ENCODE results near the gene BTBD18. TPM values are rescaled to one million over a fixed set of nuclear protein-coding genes. Genes with fewer than 3 reads are reported as not detected.

Gene BTBD18, protein sequence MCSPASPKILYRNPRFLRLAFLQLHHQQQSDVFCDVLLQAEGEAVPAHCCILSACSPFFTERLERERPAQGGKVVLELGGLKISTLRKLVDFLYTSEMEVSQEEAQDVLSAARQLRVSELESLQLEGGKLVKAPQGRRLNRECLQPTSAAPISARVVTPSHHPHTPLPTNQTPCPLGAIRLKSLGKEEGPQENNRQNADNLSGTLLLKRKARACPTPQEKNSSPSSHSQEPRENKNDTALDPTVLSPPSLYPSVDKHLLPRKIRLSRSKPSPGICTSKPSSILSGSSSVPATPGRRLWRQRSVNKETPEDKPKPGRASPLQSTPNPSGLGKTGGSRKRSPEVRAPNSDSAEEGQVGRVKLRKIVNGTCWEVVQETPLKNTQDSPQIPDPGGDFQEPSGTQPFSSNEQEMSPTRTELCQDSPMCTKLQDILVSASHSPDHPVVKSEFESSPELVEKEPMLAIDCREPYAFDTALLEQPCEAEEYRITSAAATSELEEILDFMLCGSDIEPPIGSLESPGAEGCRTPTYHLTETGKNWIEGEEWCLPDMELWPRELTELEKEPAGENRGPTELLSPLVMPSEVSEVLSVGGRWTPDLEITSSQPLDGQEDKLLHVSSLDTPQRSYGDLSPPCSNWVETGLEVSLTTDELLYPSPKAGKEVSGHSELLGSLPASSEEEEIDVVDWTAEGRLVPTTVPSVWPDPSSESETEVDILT
- total RNA-seq (2014; rRNA removed; shearing (Covaris generic)), result not detected in 2 replicates

DNA sequence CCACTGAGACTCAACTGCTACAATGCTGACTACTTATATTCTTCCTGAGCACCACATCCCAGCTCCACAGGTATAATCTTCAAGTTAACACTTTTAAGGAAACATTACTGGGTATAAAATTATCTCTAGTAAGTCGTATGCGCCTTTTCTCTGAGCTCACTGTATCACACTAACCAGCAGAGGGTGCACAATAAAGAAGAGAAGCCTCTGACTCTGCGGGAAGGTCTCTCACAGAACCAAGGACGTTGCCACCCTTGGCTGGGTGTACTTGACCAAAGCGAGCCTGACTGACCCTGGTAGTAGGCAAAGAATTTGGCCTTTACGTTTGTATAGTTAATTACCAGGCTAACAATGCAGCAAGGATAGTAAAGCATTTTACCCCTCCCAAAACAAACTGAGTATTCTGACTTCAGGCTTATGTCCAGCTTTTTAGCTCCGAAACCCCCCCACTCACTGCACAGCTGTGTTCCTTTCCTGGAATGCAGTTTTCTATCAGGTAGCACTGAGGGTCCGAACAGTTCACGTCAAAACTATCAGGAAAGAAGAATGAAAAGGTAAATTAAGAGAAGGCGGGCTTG is at the start of gene BTBD18:
TSS of gene BTBD18 (minus strand) at position 144 of the 578 bp plus-strand sequence. CDS start 631 bp downstream, outside the sequence.
- peak; percentile 29 for DNase-seq (ENCODE audit: low read depth)

DNA sequence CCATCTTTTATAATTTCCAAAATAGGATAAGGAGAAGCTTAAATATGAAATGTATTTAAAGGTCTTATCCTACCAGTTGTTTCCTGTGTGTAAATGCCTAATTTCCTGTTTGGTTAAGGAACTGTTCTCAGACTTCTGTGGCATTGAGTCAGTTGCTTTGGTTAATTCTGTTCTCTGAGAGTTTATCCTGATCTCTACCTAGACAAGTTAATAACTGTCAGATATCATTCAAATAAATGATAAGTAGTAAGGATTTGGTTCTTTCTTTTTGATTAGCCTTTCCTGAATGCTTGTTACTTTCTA is 49.5 kb upstream of the BTBD18 start:
- DNase-seq (ENCODE audit: low read depth), result no peak

DNA sequence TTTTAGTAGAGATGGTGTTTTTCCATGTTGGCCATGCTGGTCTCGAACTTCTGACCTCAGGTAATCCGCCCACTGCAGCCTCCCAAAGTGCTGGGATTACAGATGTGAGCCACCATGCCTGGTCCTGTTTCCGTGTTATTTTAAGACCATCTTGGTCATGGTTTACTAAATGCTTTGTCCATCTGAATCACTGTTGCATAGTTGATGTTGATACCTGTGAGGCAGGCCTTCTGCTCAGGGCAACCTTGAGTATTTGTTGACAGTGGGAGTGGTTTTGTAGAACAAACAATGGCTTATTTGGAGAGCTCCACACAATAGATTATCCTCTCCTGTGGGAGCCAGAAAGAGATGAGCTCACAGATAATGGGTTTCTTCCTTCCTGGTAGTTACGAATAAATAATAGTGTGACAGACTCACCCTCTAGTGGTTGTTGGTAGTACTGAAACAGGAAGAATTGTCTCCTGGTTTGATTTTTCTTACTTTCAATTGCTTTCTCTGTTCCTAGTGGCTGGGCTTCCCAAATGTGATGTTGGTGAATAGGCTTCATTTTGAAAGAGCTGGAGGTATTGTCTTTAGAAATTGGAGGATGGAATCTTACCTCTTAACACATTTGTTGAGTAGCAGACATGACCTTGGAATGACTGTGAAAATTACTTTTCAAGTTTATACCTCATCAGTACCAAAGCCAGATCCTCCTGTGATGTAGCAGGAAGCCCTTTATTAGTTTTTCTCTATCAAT is 49.0 kb upstream of the BTBD18 start:
- DNase-seq (ENCODE audit: low read depth), result peak; percentile 76

DNA sequence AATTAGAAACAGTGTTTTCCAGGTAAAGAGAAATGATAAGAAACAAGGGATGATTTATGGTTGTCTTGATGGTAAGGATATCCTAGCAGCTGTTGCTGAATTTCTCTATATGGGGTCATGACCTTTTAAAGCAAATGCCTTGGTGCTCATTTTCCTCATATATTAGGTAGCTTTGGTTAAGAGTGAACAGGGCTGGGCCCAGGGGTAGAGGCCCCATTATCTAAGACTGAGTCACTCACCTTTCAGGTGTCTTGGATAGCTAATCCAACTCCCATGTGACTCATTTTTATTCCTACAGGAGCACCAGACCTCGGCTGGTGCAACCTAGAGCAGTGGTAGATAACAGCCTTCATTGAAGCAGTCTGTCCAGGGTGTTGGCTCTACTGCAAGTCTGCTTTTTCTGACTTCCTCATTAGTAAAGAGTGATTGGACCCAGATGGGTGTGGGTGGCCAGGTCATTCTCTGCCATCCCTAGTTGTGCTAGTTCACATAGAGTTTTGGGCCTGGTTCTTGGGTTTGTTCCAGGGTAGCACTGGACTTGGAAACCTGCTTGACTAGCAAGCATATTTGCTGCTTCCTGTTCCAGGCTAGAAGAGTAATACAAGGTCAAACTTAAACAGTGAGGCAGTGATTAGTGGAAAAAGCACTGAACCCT is 47.4 kb upstream of the BTBD18 start:
- DNase-seq (ENCODE audit: low read depth), result peak; percentile 66

DNA sequence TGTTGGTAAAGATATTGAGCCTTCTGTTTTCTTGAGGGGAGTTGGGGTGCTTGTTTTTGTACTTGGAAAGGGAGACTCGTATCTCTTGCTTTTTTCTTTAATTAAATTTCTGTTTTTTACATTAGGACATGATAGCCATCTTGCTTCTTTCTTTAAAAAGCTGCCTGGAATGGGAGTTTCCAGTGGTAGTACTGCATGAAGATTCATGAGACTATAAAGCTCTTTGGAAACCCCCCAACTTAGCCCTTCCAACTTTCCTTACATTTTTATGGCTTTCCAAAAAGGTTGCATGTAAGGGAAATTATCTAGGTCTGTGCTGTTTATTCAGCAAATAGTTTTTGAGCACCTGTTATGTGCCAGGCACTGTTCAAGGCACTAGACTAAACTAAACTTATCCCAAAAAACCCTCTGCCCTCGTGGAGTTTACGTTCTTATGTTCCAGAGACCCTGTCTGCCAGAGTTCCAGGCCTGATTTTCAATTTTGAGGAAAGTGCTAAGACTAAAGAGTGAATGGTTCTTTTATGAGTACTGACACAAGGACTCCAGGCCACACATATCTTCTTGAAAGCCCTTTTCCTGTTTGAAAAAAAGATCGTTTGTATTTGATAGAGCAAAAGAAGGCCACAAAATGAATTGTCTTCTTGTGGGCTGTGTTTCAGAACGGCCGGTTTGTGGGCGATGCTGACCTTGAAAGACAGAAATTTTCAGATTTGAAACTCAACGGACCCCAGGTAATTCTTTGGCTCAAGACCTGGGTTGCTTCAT is 41.9 kb upstream of the BTBD18 start:
- no peak for DNase-seq (ENCODE audit: low read depth)

DNA sequence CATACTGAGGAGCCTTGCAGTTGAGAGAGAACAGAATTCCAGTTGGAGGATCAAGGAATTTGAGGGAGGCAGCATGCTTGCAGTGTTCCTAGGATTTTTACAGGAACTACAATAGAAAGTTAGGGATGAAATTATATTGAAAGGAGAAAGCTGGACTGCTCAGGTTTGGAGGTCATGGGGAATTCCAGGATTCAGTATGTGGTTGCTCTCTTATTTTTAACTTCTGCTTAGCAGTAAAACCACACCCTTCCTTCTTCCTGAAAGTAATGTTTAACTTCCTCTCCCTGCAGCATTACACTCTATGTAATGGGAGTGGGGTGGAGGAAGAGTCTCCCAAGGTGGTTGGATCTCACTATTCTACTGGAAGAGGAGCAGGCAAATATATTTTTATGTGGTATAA is 41.3 kb upstream of the BTBD18 start:
- no peak for DNase-seq (ENCODE audit: low read depth)

DNA sequence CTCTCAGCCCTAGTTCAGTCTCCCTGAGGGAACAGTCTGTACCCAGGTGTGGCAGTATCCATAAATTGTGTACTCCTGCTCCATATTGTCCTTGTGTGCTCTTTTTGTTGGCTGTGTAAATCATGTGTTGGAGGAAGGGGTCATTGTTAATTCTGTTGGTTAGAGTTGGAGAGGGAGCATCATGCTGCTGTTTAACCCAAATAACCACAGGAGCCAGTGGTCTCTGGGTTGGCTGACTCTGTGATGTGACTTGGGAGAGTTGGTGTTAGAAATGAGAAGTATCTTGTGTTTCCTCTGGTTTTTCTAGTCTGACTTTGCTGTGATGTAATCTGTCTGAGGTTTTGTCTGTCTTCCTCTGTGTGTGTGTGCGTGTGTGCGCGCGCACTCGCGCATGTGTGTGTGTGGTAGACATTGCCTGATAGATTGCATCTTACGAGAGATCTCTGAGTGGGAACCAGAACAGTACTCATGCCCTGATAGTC is 40.5 kb upstream of the BTBD18 start:
- DNase-seq (ENCODE audit: low read depth), result peak; percentile 54

DNA sequence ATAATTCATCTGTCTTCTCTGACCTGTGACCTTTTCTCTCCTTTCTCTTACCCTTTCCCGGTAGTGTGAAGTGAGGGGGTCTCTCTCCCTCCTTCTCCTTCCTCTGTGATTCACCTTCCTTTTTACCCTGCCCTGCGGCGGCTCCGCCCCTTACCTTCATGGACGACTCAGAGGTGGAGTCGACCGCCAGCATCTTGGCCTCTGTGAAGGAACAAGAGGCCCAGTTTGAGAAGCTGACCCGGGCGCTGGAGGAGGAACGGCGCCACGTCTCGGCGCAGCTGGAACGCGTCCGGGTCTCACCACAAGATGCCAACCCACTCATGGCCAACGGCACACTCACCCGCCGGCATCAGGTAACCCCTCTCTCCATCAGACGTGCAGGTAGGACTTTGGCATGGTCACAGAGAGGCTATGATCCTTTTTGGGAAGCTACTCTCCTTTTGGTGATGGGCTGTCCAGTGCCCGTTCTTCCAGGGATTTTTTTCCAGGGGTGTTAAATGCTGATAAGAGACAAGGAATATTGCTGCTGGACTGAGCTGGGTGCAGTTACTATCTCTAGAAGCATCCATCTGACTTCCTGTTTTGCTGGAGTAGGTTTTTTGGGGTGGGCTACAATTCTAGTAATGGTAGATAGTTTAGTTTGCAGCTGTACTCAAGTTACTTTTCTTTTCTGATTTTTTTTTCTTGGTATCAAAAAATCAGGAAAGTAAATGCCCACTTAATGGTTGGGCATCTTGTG is 39.9 kb upstream of the BTBD18 start:
- no peak for DNase-seq (ENCODE audit: low read depth)

DNA sequence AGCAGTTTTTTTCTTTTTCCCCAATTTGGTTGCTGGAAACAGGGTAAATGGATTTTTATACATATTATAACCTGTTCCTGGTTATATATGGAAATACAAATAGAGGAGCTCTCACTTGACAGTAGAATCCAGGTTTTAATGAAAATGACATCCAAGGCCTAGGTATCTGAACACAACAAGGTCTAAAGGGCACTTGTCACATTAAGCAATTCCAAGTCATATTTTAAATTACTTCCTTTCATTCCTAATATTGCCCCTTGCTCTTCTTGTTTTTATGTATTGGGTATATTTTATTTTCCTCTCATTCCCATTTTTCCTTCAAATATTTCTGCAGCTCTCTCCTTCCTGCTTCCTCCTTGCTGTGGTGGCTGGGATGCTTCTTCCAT is 37.1 kb upstream of the BTBD18 start:
- DNase-seq (ENCODE audit: low read depth), result no peak

DNA sequence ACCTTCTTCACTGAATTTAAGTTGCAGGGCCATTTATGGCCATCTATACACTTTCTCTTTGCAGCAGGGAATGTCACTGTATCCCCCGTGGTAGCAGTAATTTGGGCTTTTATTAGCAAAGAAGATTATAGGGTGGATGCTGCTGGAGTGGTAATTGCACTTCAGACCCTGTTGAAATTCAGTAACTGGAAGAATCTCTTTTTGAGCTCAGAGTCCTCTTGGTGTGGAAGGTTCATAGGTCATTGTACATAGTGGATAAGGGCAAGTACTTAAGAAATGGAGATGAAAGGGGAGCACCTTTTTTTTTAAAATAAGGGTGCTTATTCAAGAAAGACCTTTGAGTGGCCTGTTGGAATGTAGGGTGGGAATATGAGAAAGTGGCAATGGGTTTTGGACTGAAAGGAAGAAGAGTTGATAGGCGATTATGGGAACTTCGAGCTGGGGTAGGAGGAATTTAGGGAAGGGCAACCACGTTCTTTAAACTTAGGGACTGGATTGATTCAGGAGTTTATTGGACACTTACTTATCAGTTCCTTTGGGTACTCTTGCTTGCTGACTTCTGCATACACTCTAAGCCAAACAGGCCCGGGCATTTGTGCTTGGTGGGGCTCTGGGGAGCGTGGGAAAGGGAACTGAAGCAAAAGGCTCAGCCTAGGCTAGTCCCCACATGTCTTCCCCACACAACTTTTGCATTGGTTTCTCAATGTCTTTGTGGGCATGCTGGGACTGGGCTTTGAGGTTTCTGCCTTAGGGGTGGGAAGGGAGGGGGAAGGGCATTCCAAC is 36.5 kb upstream of the BTBD18 start:
- DNase-seq (ENCODE audit: low read depth), result no peak

DNA sequence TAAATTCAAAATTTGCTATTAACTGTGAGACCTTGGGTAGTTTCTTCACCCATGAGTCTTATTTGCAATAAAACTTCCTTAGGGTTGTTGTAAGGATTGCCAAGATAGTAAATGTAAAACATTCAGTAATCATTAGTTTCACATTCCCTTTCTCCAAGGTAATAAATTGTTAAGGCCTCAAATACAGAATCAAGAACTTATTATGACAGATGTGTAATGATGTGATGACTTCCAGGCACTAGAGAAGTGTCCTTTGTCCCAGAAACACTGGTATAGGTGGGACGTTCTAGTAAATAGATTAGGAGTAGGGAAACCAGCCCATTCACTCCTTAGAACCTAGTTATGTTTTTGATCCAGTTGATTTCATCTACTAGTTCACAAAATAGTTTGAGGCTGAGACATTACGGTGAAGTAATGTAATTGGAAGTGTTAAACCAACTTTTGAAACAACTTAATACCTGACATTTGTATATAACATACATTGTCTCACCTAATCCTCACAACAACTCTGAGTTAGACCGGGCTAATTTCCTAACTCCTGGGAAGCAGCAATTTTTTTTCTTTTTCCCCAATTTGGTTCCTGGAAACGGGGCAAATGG is 35.5 kb upstream of the BTBD18 start:
- no peak for DNase-seq (ENCODE audit: low read depth)

DNA sequence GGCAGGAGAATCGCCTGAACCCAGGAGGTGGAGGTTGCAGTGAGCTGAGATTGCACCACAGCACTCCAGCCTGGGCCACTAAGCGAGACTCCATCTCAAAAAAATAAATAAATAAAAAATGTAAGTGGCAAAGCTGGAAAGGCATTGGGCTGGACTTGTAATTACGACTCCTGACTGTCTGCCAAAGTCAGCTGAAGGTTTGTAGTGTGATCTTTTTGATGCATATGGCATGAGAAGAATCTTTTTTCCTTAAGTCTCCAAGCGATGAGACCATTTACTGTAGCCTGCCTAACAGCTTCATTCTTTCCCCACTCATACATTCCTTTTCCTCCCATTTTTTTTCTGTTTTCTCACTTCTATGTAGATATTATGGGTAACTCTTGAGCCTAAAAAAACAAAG is 34.8 kb upstream of the BTBD18 start:
- no peak for DNase-seq (ENCODE audit: low read depth)

DNA sequence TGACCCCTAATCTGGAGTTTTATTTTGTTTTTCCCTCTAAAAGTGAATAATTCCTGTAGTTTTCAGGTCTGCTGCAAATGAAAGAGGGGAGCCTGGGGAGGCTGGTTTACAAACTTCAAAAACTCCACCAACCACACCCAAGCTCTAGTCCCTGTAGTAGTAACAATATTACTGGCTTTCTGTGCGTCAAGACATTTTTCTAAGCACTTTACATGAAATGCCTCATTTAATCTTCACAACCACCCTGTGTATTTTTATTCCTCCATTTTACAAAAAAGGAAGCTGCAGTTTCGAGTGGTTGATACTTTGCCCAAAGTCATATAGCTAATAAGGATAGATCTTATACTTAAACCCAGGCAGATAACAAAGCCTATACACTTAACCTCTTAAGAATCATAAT is 33.5 kb upstream of the BTBD18 start:
- DNase-seq (ENCODE audit: low read depth), result no peak

DNA sequence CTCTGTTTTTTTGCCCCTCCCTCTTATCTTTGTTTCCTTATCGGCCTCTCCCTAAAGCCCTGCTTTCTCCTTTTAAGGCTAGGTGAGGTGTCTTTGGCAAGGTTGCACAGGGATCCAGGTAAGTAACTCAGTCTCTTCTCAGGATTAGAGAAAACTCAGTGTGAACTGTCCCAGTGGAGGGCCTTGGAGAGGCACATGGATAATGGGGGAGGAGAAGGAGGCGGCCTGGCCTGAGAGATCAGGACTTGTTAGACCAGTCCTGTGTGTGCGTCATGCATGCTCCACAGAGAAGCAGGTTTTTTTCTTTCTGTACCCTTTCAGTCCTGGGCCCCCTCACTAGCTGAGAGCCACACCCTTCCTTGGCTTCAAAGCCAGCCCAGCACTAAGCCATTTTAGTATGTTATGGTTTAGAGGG is 29.9 kb upstream of the BTBD18 start:
- no peak for DNase-seq (ENCODE audit: low read depth)

DNA sequence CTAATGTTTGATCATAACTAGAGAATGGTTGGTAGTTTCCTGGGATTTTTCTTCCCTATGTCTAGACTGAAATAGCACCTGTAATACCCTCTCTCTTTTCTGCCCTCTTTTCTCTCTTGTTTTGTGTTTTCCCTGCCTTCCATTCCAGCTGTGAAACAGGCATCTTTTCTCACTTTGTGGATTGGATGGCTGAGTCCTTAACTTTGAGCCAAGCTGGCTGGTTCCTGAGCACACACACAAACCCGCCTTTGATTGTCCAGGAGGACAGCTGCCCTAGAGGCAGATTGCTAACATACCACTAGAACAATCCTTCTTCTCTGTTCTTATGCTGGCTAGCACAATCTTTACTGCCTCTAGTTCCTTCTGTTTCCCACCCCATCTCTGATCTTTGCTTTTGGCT is 27.7 kb upstream of the BTBD18 start:
- peak; percentile 88 for DNase-seq (ENCODE audit: low read depth)

DNA sequence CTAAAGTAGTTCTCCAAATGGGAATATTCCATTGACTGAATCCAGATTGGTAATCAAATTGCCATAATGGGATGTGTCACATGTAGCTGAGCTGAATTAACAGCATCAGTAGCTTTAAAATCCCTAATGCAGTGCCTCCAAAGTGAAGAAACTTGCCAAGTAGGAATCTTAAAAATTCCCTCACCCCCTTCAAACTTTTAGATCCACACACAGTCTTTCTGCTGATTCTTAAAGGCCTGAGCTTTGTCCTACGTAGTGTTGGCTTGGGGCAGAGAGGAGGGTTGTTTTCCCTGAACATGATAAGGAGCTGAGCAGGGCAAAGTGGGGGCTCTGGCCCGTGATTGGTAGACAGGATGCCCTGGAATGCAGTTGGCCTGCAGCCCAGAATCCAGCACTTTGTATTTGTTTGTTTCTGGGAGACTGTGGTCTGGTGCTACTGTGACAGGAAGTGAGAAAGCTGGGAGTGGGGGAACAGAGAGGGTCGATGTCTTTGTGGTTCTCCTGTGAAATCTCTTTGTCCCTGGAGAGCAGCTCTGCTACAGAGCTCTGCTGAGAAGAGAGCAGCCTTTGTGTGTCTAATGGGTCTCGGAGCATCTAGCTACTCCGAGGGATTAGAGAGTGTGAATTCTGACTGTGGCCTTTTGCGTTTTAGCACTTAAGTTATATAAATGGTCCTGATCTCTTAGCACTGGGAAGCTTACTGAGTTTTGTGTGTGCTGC is 26.9 kb upstream of the BTBD18 start:
- peak; percentile 100 for DNase-seq (ENCODE audit: low read depth)

DNA sequence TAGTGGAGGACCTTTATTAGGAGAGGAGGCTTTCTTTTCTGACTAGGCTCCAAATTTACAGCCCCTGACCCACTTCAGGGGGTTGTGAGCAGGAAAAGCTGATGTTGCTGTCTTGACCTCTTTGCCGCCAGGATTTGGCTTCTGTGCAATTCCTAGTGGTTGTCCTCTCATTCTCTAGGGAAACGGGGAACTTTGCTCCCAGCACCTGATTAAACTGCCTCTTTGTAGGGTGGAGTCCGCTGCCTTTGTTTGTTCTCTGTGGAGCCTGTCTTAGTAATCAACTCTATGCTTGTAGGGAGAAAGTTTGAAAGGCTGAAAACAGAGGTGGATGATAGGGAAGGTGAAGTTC is 26.3 kb upstream of the BTBD18 start:
- DNase-seq (ENCODE audit: low read depth), result peak; percentile 73

DNA sequence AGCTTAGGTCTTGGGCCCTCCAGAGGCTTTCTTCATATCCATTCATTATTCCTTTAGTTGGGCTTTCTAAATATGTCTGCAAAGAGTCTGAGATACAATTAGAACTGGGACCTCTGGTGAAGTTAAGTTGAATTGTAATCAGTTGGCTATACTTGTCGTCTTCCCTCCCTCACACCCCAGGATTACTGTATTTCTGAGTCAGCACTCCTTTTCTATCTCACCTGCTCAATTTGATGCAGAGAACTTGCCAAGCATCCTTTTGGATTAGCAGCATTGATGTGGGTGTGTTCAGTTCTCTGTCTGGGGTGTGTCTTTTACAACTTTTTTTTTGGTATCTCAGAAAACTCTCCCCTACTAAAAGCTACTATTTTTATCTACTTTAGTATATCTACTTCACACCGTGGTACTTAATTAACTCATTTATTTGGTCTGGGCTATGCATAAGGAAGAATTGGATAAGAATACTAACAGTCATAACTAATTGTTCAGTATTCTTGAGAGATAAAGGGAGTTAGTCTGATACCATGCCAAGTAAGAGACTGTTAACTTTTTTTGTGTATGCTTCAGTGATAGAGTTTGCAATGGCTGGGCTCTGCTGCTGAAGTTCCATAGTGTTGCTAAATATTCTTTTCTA is 25.1 kb upstream of the BTBD18 start:
- DNase-seq (ENCODE audit: low read depth), result no peak
